CD8-positive, alpha-beta memory T cell (primary cell): ENCODE results near the gene LPGAT1. TPM values are rescaled to one million over a fixed set of nuclear protein-coding genes. Genes with fewer than 3 reads are reported as not detected.
A peak's percentile ranks its signal among the peaks of the same experiment; 100 is the strongest.

Experiments
- CTCF ChIA-PET: fragments of 350-600 bp; sonication (Branson Sonifier 250); formaldehyde crosslinking; loops from one replicate; lab custom pipeline; 2021; ENCODE audit warnings: antibody characterized with exemption; lab: Charles Lee
- POLR2A ChIA-PET: fragments of 350-600 bp; sonication (Branson Sonifier 250); formaldehyde crosslinking; loops from one replicate; lab custom pipeline; 2021; ENCODE audit warnings: antibody characterized with exemption; lab: Charles Lee
- DNase-seq, 5 donors: peaks; one replicate each; pipeline versions ENCODE4 v3.0.0 to v3.0.0-alpha.2; 2020 to 2022; ENCODE audit warnings: mixed read lengths in 1 of 5
- H3K27ac ChIP-seq: one replicate; pipeline ENCODE4 v1.7.0; 2013; ENCODE audit warnings: low read depth, mild to moderate bottlenecking, low read length, moderate library complexity
- H3K27me3 ChIP-seq: 2 replicates; pipeline ENCODE4 v1.7.0; 2013; ENCODE audit warnings: low read length, mild to moderate bottlenecking; ENCODE audit not compliant: insufficient read depth, poor library complexity, severe bottlenecking
- H3K36me3 ChIP-seq: 2 replicates; pipeline ENCODE4 v1.7.0; 2013; ENCODE audit warnings: mild to moderate bottlenecking, low read length, moderate library complexity; ENCODE audit not compliant: insufficient read depth
- H3K4me1 ChIP-seq: 2 replicates; pipeline ENCODE4 v1.7.0; 2013; ENCODE audit warnings: mild to moderate bottlenecking, low read length, moderate library complexity; ENCODE audit not compliant: insufficient read depth
- H3K4me3 ChIP-seq: 2 replicates; pipeline ENCODE4 v1.7.0; 2013; ENCODE audit warnings: mild to moderate bottlenecking, low read length
- H3K9me3 ChIP-seq: 2 replicates; pipeline ENCODE4 v1.7.0; 2013; ENCODE audit warnings: mild to moderate bottlenecking, low read length
- H3K27ac Mint-ChIP-seq, 8 donors: one replicate each; pipeline ENCODE4 v1.8.0; 2020 to 2021; ENCODE audit warnings: mixed read lengths in 8 of 8, mild to moderate bottlenecking in 6 of 8, inconsistent platforms in 3 of 8, moderate library complexity in 3 of 8
- H3K27me3 Mint-ChIP-seq, 2 donors: one replicate each; pipeline ENCODE4 v1.8.0; 2020 to 2021; ENCODE audit warnings: mixed read lengths in 2 of 2, mild to moderate bottlenecking in 1 of 2, moderate library complexity in 1 of 2
- H3K36me3 Mint-ChIP-seq, 3 donors: one replicate each; pipeline ENCODE4 v1.8.0; 2020 to 2021; ENCODE audit warnings: mixed read lengths in 3 of 3, inconsistent platforms in 1 of 3, mild to moderate bottlenecking in 1 of 3
- H3K4me1 Mint-ChIP-seq, 3 donors: one replicate each; pipeline ENCODE4 v1.8.0; 2020 to 2021; ENCODE audit warnings: mixed read lengths in 3 of 3, inconsistent platforms in 1 of 3, mild to moderate bottlenecking in 1 of 3
- H3K4me3 Mint-ChIP-seq, 7 donors: one replicate each; pipeline ENCODE4 v1.8.0; 2020 to 2021; ENCODE audit warnings: mixed read lengths in 7 of 7, mild to moderate bottlenecking in 6 of 7, moderate library complexity in 4 of 7, inconsistent platforms in 2 of 7
- H3K9me3 Mint-ChIP-seq, 5 donors: one replicate each; pipeline ENCODE4 v1.8.0; 2020 to 2022; ENCODE audit warnings: mixed read lengths in 5 of 5, mild to moderate bottlenecking in 3 of 5, moderate library complexity in 2 of 5, inconsistent platforms in 1 of 5
- polyA plus RNA-seq: library from polyadenylated mRNA; unstranded; fragments of 300-500 nt; fragmentation: Illumina TruSeq; gene quantifications from one replicate; pipeline ENCODE4 v1.2.3, GENCODE V29; 2021
- total RNA-seq, 2 experiments: library from RNA; stranded (reverse); gene quantifications; one replicate each; pipeline ENCODE4 v1.2.3, GENCODE V29; 2021

The LPGAT1 gene
- total and polyA plus RNA-seq, 3 experiments from 2014 or later: 25.3 to 28.9 (median 25.4) TPM

- peaks cover 8% of the 10 kb centered on the region for H3K4me1 ChIP-seq
- POLR2A ChIA-PET: no interaction called here
- H3K9me3 ChIP-seq: no peaks in the 10 kb centered on the region
- Mint-ChIP-seq H3K9me3 (no peaks in the 10 kb centered on the region), H3K27ac (peak overlapping the region in 1 of 8 donors; percentile 21), H3K36me3 (peaks cover 0 to 35% (median 10%) of the 10 kb centered on the region in 3 donors), H3K4me1 (peaks cover 34 to 70% (median 67%) of the 10 kb centered on the region in 3 donors), H3K4me3 (no peak overlapping the region), H3K27me3 (no peaks in the 10 kb centered on the region)
- CTCF ChIA-PET: interaction anchor here (0.6 to 1.3 kb wide), 2 partner anchors 128 to 244 kb away, joined by 3 read pairs; no protein-coding TSS in a partner anchor
- H3K4me3 ChIP-seq: no peak overlapping the region
- no peak for DNase-seq
- H3K27ac ChIP-seq: no peak overlapping the region
- no peaks in the 10 kb centered on the region for H3K36me3 ChIP-seq
- no peaks in the 10 kb centered on the region for H3K27me3 ChIP-seq
These were observed 4.6 kb downstream of the LPGAT1 start for GRCh38 chr1:211825980-211826379.

DNA sequence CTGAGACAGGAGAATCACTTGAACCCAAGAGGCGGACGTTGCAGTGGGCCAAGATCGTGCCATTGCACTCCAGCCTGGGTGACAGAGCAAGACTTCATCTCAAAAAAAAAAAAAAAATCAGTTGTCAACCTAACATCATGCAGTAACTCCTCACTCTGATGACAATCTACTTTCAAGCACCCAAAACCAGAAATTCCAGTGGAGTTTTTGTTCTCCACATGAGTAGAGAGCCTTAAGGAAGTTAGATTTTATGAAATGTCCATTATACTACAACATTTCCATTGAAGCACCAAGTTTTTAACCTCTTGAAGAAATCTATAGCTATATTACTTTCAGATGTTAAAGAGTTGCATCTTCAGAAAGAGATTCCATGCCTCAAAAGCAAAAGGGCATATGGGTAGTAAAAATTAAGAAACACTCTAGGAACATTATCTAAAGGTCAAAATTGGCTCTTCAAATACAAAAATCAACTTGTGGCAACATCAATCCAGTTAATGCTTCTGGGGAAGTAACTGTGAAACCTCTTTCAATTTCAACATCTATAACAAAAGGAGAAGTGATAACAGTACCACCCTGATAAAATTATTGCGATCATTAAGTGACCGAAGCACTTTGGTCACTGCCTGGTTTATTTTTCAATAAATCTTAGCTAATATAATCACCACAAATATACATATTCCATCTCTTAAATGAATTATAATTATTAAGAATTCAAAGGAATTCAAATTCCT, 7.7 kb downstream of the LPGAT1 start:
- peaks cover 0 to 57% (median 17%) of the 10 kb centered on the region in 3 donors for H3K36me3 Mint-ChIP-seq
- DNase-seq: no peak
- POLR2A ChIA-PET: no interaction called here

GRCh38 chr1:211816586-211816985, 14.0 kb downstream of the LPGAT1 start:
- no peak for DNase-seq
- Histone ChIP-seq H3K27me3 (no peaks in the 10 kb centered on the region), H3K4me1 (no peaks in the 10 kb centered on the region), H3K9me3 (no peaks in the 10 kb centered on the region), H3K4me3 (no peak overlapping the region), H3K36me3 (no peaks in the 10 kb centered on the region), H3K27ac (no peak overlapping the region)
- CTCF ChIA-PET: interaction anchor here (1.3 kb wide), 1 partner anchor 12 kb away, joined by 4 read pairs; no protein-coding TSS in a partner anchor
- POLR2A ChIA-PET: no interaction called here
- Mint-ChIP-seq H3K4me3 (no peak overlapping the region), H3K4me1 (peaks cover 9 to 32% (median 23%) of the 10 kb centered on the region in 3 donors), H3K9me3 (no peaks in the 10 kb centered on the region), H3K27ac (no peak overlapping the region), H3K36me3 (peaks cover 0 to 46% (median 10%) of the 10 kb centered on the region in 3 donors), H3K27me3 (no peaks in the 10 kb centered on the region)

More for the DNA sequence above, 7.7 kb downstream of the LPGAT1 start:
- peaks cover 18 to 57% (median 43%) of the 10 kb centered on the region in 3 donors for H3K4me1 Mint-ChIP-seq
- no peaks in the 10 kb centered on the region for H3K4me1 ChIP-seq
- H3K27ac ChIP-seq: no peak overlapping the region
- CTCF ChIA-PET: no interaction called here
- no peaks in the 10 kb centered on the region for H3K9me3 Mint-ChIP-seq
- H3K36me3 ChIP-seq: no peaks in the 10 kb centered on the region
- H3K4me3 Mint-ChIP-seq: no peak overlapping the region
- H3K27ac Mint-ChIP-seq: peak overlapping the region in 2 of 8 donors; percentile 31 to 77
- no peak overlapping the region for H3K4me3 ChIP-seq
- H3K27me3 Mint-ChIP-seq: no peaks in the 10 kb centered on the region
- no peaks in the 10 kb centered on the region for H3K27me3 ChIP-seq
- H3K9me3 ChIP-seq: no peaks in the 10 kb centered on the region

DNA sequence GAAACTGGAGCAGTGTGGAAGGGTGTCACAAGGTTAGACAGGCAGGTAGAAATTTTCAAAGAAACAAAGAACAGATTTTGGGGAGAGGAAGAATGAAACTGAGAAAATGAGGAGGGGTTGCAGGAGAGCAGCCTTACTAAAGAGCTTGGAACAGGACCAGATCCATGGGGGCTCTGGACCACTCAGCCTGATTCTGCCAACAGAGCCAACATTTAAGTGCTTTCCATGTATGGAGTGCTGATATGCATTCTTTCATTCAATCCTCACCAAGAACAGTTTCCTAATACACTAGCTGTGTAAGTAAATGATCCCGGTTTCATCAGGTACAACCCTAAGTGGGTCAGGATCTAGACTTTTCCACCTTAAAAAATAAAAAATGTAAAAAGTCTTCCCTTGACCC, 16.2 kb downstream of the LPGAT1 start:
- POLR2A ChIA-PET: no interaction called here
- CTCF ChIA-PET: interaction anchor here (1.3 to 1.7 kb wide), 2 partner anchors 29 to 116 kb away, joined by 3 to 8 read pairs; no protein-coding TSS in a partner anchor
- Histone ChIP-seq H3K27ac (no peak overlapping the region), H3K36me3 (no peaks in the 10 kb centered on the region), H3K27me3 (no peaks in the 10 kb centered on the region), H3K4me1 (no peaks in the 10 kb centered on the region), H3K9me3 (no peaks in the 10 kb centered on the region), H3K4me3 (no peak overlapping the region)
- peaks cover 18 to 48% (median 20%) of the 10 kb centered on the region in 3 donors for H3K36me3 Mint-ChIP-seq
- no peak for DNase-seq
- no peaks in the 10 kb centered on the region for H3K9me3 Mint-ChIP-seq
- H3K27me3 Mint-ChIP-seq: no peaks in the 10 kb centered on the region
- H3K27ac Mint-ChIP-seq: no peak overlapping the region
- H3K4me3 Mint-ChIP-seq: no peak overlapping the region
- H3K4me1 Mint-ChIP-seq: peaks cover 10 to 26% (median 24%) of the 10 kb centered on the region in 3 donors

GRCh38 chr1:211813590-211813989, 17.0 kb downstream of the LPGAT1 start:
- Mint-ChIP-seq H3K4me1 (peaks cover 10 to 29% (median 26%) of the 10 kb centered on the region in 3 donors), H3K9me3 (no peaks in the 10 kb centered on the region), H3K36me3 (peaks cover 22 to 47% (median 22%) of the 10 kb centered on the region in 3 donors), H3K27me3 (no peaks in the 10 kb centered on the region), H3K4me3 (no peak overlapping the region), H3K27ac (peak overlapping the region in 1 of 8 donors; percentile 13)
- Histone ChIP-seq H3K9me3 (no peaks in the 10 kb centered on the region), H3K4me1 (no peaks in the 10 kb centered on the region), H3K27ac (no peak overlapping the region), H3K27me3 (no peaks in the 10 kb centered on the region), H3K4me3 (no peak overlapping the region), H3K36me3 (no peaks in the 10 kb centered on the region)
- POLR2A ChIA-PET: no interaction called here
- no peak for DNase-seq
- CTCF ChIA-PET: no interaction called here

- Mint-ChIP-seq H3K36me3 (peaks cover 21 to 47% (median 25%) of the 10 kb centered on the region in 3 donors), H3K4me3 (no peak overlapping the region), H3K9me3 (no peaks in the 10 kb centered on the region), H3K4me1 (peaks cover 13 to 31% (median 26%) of the 10 kb centered on the region in 3 donors), H3K27me3 (no peaks in the 10 kb centered on the region), H3K27ac (no peak overlapping the region)
- H3K36me3 ChIP-seq: no peaks in the 10 kb centered on the region
- no peaks in the 10 kb centered on the region for H3K9me3 ChIP-seq
- DNase-seq: no peak
- ChIA-PET CTCF (no interaction called here), POLR2A (no interaction called here)
- H3K4me3 ChIP-seq: no peak overlapping the region
- no peaks in the 10 kb centered on the region for H3K4me1 ChIP-seq
- no peaks in the 10 kb centered on the region for H3K27me3 ChIP-seq
- H3K27ac ChIP-seq: no peak overlapping the region
These were observed 18.0 kb downstream of the LPGAT1 start for GRCh38 chr1:211812584-211812983.

- no peak overlapping the region for H3K27ac ChIP-seq
- Mint-ChIP-seq H3K4me1 (peaks cover 17 to 34% (median 26%) of the 10 kb centered on the region in 3 donors), H3K9me3 (no peaks in the 10 kb centered on the region), H3K27me3 (no peaks in the 10 kb centered on the region), H3K36me3 (peaks cover 26 to 49% (median 32%) of the 10 kb centered on the region in 3 donors), H3K27ac (peak overlapping the region in 1 of 8 donors; percentile 69), H3K4me3 (no peak overlapping the region)
- DNase-seq: no peak
- CTCF ChIA-PET: no interaction called here
- no peaks in the 10 kb centered on the region for H3K27me3 ChIP-seq
- POLR2A ChIA-PET: no interaction called here
- no peak overlapping the region for H3K4me3 ChIP-seq
- no peaks in the 10 kb centered on the region for H3K4me1 ChIP-seq
- no peaks in the 10 kb centered on the region for H3K9me3 ChIP-seq
- no peaks in the 10 kb centered on the region for H3K36me3 ChIP-seq
These were observed 18.7 kb downstream of the LPGAT1 start for GRCh38 chr1:211811848-211812247.

DNA sequence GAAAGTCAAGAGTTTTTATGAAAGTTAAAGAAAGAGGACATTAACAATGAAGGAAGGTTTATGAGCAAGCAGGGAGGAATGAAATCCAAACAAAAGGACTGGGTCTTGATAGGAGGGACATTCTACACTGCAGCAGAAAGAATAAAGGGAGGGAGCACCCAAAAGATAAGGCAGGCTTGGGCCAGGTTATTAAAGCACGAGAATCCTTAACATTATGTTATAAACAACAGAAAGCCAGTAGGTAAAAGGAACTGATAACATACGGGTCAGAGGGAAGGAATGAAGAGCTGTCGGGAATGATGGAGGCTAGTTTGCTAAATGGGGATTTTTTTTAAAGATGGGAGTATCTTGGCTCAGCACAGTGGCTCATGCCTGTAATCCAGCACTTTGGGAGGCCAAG, 19.4 kb downstream of the LPGAT1 start:
- H3K4me1 Mint-ChIP-seq: peaks cover 19 to 31% (median 26%) of the 10 kb centered on the region in 3 donors
- no peaks in the 10 kb centered on the region for H3K27me3 Mint-ChIP-seq
- peaks cover 28 to 51% (median 38%) of the 10 kb centered on the region in 3 donors for H3K36me3 Mint-ChIP-seq
- H3K9me3 Mint-ChIP-seq: peaks cover 0 to 2% (median 0%) of the 10 kb centered on the region in 5 donors
- H3K27me3 ChIP-seq: no peaks in the 10 kb centered on the region
- H3K27ac ChIP-seq: no peak overlapping the region
- no peak for DNase-seq
- peak overlapping the region in 2 of 8 donors; percentile 6 to 45 for H3K27ac Mint-ChIP-seq
- H3K4me3 ChIP-seq: no peak overlapping the region
- CTCF ChIA-PET: no interaction called here
- H3K4me3 Mint-ChIP-seq: no peak overlapping the region
- H3K9me3 ChIP-seq: no peaks in the 10 kb centered on the region
- no peaks in the 10 kb centered on the region for H3K36me3 ChIP-seq
- no peaks in the 10 kb centered on the region for H3K4me1 ChIP-seq
- POLR2A ChIA-PET: no interaction called here
